NCI-H748 (cell line): Measurements from ENCODE around the gene BNC2.
"Not testable (repeated sequence)": the region's sequence is repeated elsewhere in the genome, so short reads cannot be mapped to it uniquely, and the experiment has no call there.

Experiments used
- DNase-seq: peaks from one replicate; lab custom pipeline; 2025; ENCODE audit not compliant: unreplicated experiment; lab: John Stamatoyannopoulos, UW

The BNC2 gene

GRCh38 chr9:16461137-16461840 is 409.2 kb downstream of the BNC2 start:
- no peak for DNase-seq

- DNase-seq: no peak
Measured at GRCh38 chr9:16460696-16461095, 409.8 kb downstream of the BNC2 start.

GRCh38 chr9:16459421-16460148 is 410.9 kb downstream of the BNC2 start:
- DNase-seq: peak; percentile 29

- peak; percentile 96 for DNase-seq
Measured at GRCh38 chr9:16458696-16459420, 411.6 kb downstream of the BNC2 start.

GRCh38 chr9:16455842-16456241 is 414.6 kb downstream of the BNC2 start:
- DNase-seq: no peak

GRCh38 chr9:16453390-16453789 is 417.1 kb downstream of the BNC2 start:
- DNase-seq: no peak

- DNase-seq: no peak
Measured at GRCh38 chr9:16450578-16450977, 419.9 kb downstream of the BNC2 start.

- DNase-seq: no peak
Measured at GRCh38 chr9:16450043-16450442, 420.4 kb downstream of the BNC2 start.

GRCh38 chr9:16449076-16449730 is 421.3 kb downstream of the BNC2 start:
- peak; percentile 67 for DNase-seq

GRCh38 chr9:16447946-16448345 is 422.5 kb downstream of the BNC2 start:
- no peak for DNase-seq

GRCh38 chr9:16446636-16447035 is 423.8 kb downstream of the BNC2 start:
- DNase-seq: no peak

- peak; percentile 89 for DNase-seq
Measured at GRCh38 chr9:16445141-16445920, 425.1 kb downstream of the BNC2 start.

GRCh38 chr9:16442622-16443021 is 427.8 kb downstream of the BNC2 start:
- no peak for DNase-seq

- peak; percentile 39 for DNase-seq
Measured at GRCh38 chr9:16441791-16442190, 428.7 kb downstream of the BNC2 start.

- DNase-seq: not testable (repeated sequence)
Measured at GRCh38 chr9:16438831-16439230, 431.6 kb downstream of the BNC2 start.

- peak; percentile 12 for DNase-seq
Measured at GRCh38 chr9:16436545-16436944, 433.9 kb downstream of the BNC2 start.

GRCh38 chr9:16434526-16434925 is 435.9 kb downstream of the BNC2 start:
- DNase-seq: no peak

GRCh38 chr9:16433494-16433893 is 437.0 kb downstream of the BNC2 start:
- no peak for DNase-seq

- DNase-seq: no peak
Measured at GRCh38 chr9:16431666-16432392, 438.6 kb downstream of the BNC2 start.

- DNase-seq: no peak
Measured at GRCh38 chr9:16429671-16430070, 440.8 kb downstream of the BNC2 start.
